Ectodermal cell (in vitro differentiated cells): ENCODE data around the gene PALD1.

ENCODE experiments used
- H3K27ac ChIP-seq: 2 replicates; pipeline ENCODE4 v1.7.0; 2013; ENCODE audit warnings: mild to moderate bottlenecking, low read depth, low read length; ENCODE audit not compliant: insufficient read depth, poor library complexity, severe bottlenecking
- H3K27me3 ChIP-seq: 2 replicates; pipeline ENCODE4 v1.7.0; 2013; ENCODE audit warnings: mild to moderate bottlenecking, low read length; ENCODE audit not compliant: insufficient read depth, control insufficient read depth, poor library complexity, severe bottlenecking
- H3K36me3 ChIP-seq: one replicate; pipeline ENCODE4 v1.7.0; 2013; ENCODE audit warnings: low read length; ENCODE audit not compliant: control insufficient read depth, insufficient read depth
- H3K4me1 ChIP-seq: one replicate; pipeline ENCODE4 v1.7.0; 2013; ENCODE audit warnings: low read length; ENCODE audit not compliant: control insufficient read depth, insufficient read depth
- H3K4me3 ChIP-seq: 2 replicates; pipeline ENCODE4 v1.7.0; 2013; ENCODE audit warnings: low read depth, low read length, control low read depth; ENCODE audit not compliant: insufficient read depth
- H3K9me3 ChIP-seq: 2 replicates; pipeline ENCODE4 v1.7.0; 2013; ENCODE audit warnings: mild to moderate bottlenecking, low read length, moderate library complexity; ENCODE audit not compliant: control insufficient read depth
- WGBS, 2 experiments: methylation state at CpG; one replicate each; pipeline ENCODE4 v1.1.7; 2013; ENCODE audit warnings: missing lambda C conversion rate in 2 of 2; 5-methylcytosine and 5-hydroxymethylcytosine counted together

Gene PALD1

GRCh38 chr10:70541736-70542564 lies 63.4 kb downstream of the PALD1 start:
- no peaks in the 10 kb centered on the region for H3K27me3 ChIP-seq
- H3K4me1 ChIP-seq = peaks cover 4% of the 10 kb centered on the region
- no peak overlapping the region for H3K27ac ChIP-seq
- H3K36me3 ChIP-seq = no peaks in the 10 kb centered on the region
- H3K9me3 ChIP-seq = no peaks in the 10 kb centered on the region
- no peak overlapping the region for H3K4me3 ChIP-seq
- WGBS, 2 experiments = 92 to 93% methylated on average over 13 to 14 of the region's 14 CpGs

GRCh38 chr10:70542565-70542938 lies 64.0 kb downstream of the PALD1 start:
- H3K36me3 ChIP-seq = no peaks in the 10 kb centered on the region
- H3K4me1 ChIP-seq = no peaks in the 10 kb centered on the region
- H3K27ac ChIP-seq = no peak overlapping the region
- WGBS, 2 experiments = 88 to 93% methylated on average over 3 of the region's 3 CpGs
- no peaks in the 10 kb centered on the region for H3K27me3 ChIP-seq
- no peaks in the 10 kb centered on the region for H3K9me3 ChIP-seq
- H3K4me3 ChIP-seq = no peak overlapping the region

- Histone ChIP-seq H3K36me3 (no peaks in the 10 kb centered on the region), H3K4me3 (no peak overlapping the region), H3K27ac (no peak overlapping the region), H3K4me1 (no peaks in the 10 kb centered on the region), H3K9me3 (no peaks in the 10 kb centered on the region), H3K27me3 (no peaks in the 10 kb centered on the region)
- 84 to 91% methylated on average over 1 of the region's 1 CpG for WGBS, 2 experiments
These were observed 65.3 kb downstream of the PALD1 start for GRCh38 chr10:70543911-70544310.

GRCh38 chr10:70544431-70545340 lies 66.1 kb downstream of the PALD1 start:
- Histone ChIP-seq H3K27me3 (no peaks in the 10 kb centered on the region), H3K4me1 (no peaks in the 10 kb centered on the region), H3K36me3 (no peaks in the 10 kb centered on the region), H3K9me3 (no peaks in the 10 kb centered on the region), H3K4me3 (no peak overlapping the region), H3K27ac (no peak overlapping the region)
- 90 to 91% methylated on average over 12 of the region's 12 CpGs for WGBS, 2 experiments

- 87 to 90% methylated on average over 3 of the region's 3 CpGs for WGBS, 2 experiments
- H3K9me3 ChIP-seq = no peaks in the 10 kb centered on the region
These were observed 68.0 kb downstream of the PALD1 start for GRCh38 chr10:70546584-70546983.

GRCh38 chr10:70549351-70549961 lies 70.9 kb downstream of the PALD1 start:
- Histone ChIP-seq H3K27ac (no peak overlapping the region), H3K36me3 (no peaks in the 10 kb centered on the region), H3K4me1 (no peaks in the 10 kb centered on the region), H3K27me3 (no peaks in the 10 kb centered on the region), H3K9me3 (no peaks in the 10 kb centered on the region), H3K4me3 (no peak overlapping the region)
- WGBS, 2 experiments = 84 to 86% methylated on average over 12 of the region's 12 CpGs

More at GRCh38 chr10:70546584-70546983, 68.0 kb downstream of the PALD1 start:
- Histone ChIP-seq H3K4me3 (no peak overlapping the region), H3K27ac (no peak overlapping the region), H3K4me1 (no peaks in the 10 kb centered on the region), H3K27me3 (no peaks in the 10 kb centered on the region), H3K36me3 (no peaks in the 10 kb centered on the region)

- Histone ChIP-seq H3K27ac (no peak overlapping the region), H3K27me3 (no peaks in the 10 kb centered on the region), H3K4me3 (no peak overlapping the region), H3K4me1 (no peaks in the 10 kb centered on the region), H3K9me3 (no peaks in the 10 kb centered on the region), H3K36me3 (no peaks in the 10 kb centered on the region)
- 90 to 97% methylated on average over 3 of the region's 3 CpGs for WGBS, 2 experiments
These were observed 71.4 kb downstream of the PALD1 start for GRCh38 chr10:70549962-70550458.

- Histone ChIP-seq H3K36me3 (no peaks in the 10 kb centered on the region), H3K9me3 (no peaks in the 10 kb centered on the region), H3K27me3 (no peaks in the 10 kb centered on the region), H3K4me3 (no peak overlapping the region), H3K4me1 (no peaks in the 10 kb centered on the region), H3K27ac (no peak overlapping the region)
- 89 to 91% methylated on average over 5 to 6 of the region's 6 CpGs for WGBS, 2 experiments
These were observed 71.9 kb downstream of the PALD1 start for GRCh38 chr10:70550459-70550858.

GRCh38 chr10:70551466-70551865 lies 72.9 kb downstream of the PALD1 start:
- H3K4me3 ChIP-seq = no peak overlapping the region
- H3K27ac ChIP-seq = no peak overlapping the region
- H3K4me1 ChIP-seq = no peaks in the 10 kb centered on the region
- H3K9me3 ChIP-seq = no peaks in the 10 kb centered on the region
- 92 to 95% methylated on average over 2 of the region's 2 CpGs for WGBS, 2 experiments
- no peaks in the 10 kb centered on the region for H3K36me3 ChIP-seq
- no peaks in the 10 kb centered on the region for H3K27me3 ChIP-seq
